Smooth muscle cell (in vitro differentiated cells): ENCODE data around the gene SCD5. TPM values are rescaled to one million over a fixed set of nuclear protein-coding genes. Genes with fewer than 3 reads are reported as not detected.
A peak's percentile ranks its signal among the peaks of the same experiment; 100 is the strongest.

Experiments used
- DNase-seq: peaks from one replicate; lab custom pipeline; 2025; ENCODE audit not compliant: unreplicated experiment; lab: John Stamatoyannopoulos, UW
- H2AFZ ChIP-seq: fragments of 200-600 bp; sonication (generic); 2 replicates; pipeline ENCODE4 v1.6.0; 2016; ENCODE audit warnings: antibody characterized with exemption, low read depth, mild to moderate bottlenecking
- H3F3A ChIP-seq: fragments of 200-600 bp; sonication (generic); 2 replicates; pipeline ENCODE4 v1.6.0; 2017; ENCODE audit warnings: antibody characterized with exemption, low read depth
- H3K27ac ChIP-seq: fragments of 200-600 bp; sonication (generic); 2 replicates; pipeline ENCODE4 v1.5.1; 2016; ENCODE audit warnings: low read depth, mild to moderate bottlenecking
- H3K27me3 ChIP-seq: fragments of 200-600 bp; sonication (generic); 2 replicates; pipeline ENCODE4 v1.6.1; 2016; ENCODE audit warnings: low read depth, mild to moderate bottlenecking
- H3K36me3 ChIP-seq: fragments of 200-600 bp; sonication (generic); 2 replicates; pipeline ENCODE4 v1.5.1; 2016; ENCODE audit warnings: low read depth
- H3K4me1 ChIP-seq: fragments of 200-600 bp; sonication (generic); 2 replicates; pipeline ENCODE4 v1.5.1; 2016; ENCODE audit warnings: low read depth
- H3K4me2 ChIP-seq: fragments of 200-600 bp; sonication (generic); 2 replicates; pipeline ENCODE4 v1.6.0; 2016; ENCODE audit warnings: mild to moderate bottlenecking
- H3K4me3 ChIP-seq: fragments of 200-600 bp; sonication (generic); 2 replicates; pipeline ENCODE4 v1.5.1; 2016; ENCODE audit warnings: mild to moderate bottlenecking
- H3K79me2 ChIP-seq: fragments of 200-600 bp; sonication (generic); 2 replicates; pipeline ENCODE4 v1.6.0; 2016; ENCODE audit warnings: low read depth, mild to moderate bottlenecking
- H3K9ac ChIP-seq: fragments of 200-600 bp; sonication (generic); 2 replicates; pipeline ENCODE4 v1.6.0; 2016; ENCODE audit warnings: low read depth
- H3K9me3 ChIP-seq: fragments of 200-600 bp; sonication (generic); replicated peaks from 2 replicates; pipeline ENCODE4 v1.5.1; 2016; ENCODE audit warnings: low read depth
- H4K20me1 ChIP-seq: fragments of 200-600 bp; sonication (generic); 2 replicates; pipeline ENCODE4 v1.6.0; 2016; ENCODE audit warnings: low read depth
- WGBS: methylation state at CpG from one replicate; pipeline ENCODE4 v1.1.7; 2016; ENCODE audit warnings: low lambda C conversion rate; 5-methylcytosine and 5-hydroxymethylcytosine counted together
- polyA plus RNA-seq: library from polyadenylated mRNA; unstranded; fragments of >200 nt; fragmentation: Nextera tagmentation; extraction: Ambion mirVana; gene quantifications from 2 replicates; pipeline ENCODE4 v1.2.1, GENCODE V29; 2016
- total RNA-seq: library from RNA; depleted of rRNA; stranded (reverse); fragments of >200 nt; gene quantifications from 2 replicates; pipeline ENCODE4 v1.2.3, GENCODE V29; 2014
- TF ChIP-seq, protein P1 (sequence below): fragments of 200-600 bp; sonication (generic); IDR thresholded peaks from 2 replicates; pipeline ENCODE4 v1.5.1; 2017; ENCODE audit warnings: borderline replicate concordance, mild to moderate bottlenecking, antibody characterized with exemption; ENCODE audit not compliant: insufficient read depth, poor library complexity, severe bottlenecking

SCD5 gene
- total and polyA plus RNA-seq, 2 experiments from 2014 or later = 9.2 to 24.3 TPM

DNA sequence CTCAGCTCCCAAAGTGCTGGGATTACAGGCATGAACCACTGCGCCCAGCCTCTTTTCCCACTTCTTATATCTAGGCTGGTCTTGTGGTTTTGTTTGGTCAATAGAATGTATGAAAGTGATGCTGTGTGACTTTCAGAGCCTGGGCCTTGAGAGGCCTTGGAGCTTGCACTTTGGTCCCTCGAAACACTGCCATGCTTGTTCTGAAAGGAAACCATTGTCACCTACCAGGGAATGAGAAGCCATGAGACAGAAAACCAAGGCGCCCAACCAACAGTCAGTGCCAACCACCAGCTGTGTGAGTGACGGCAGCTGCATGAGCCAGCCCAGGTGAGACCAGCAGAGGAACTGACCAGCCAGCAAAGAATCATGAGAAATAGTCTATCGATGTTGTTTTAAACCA, 57.4 kb downstream of the SCD5 start:
- WGBS = 94% methylated on average over 5 of the region's 5 CpGs
- Histone ChIP-seq H3K4me1 (peaks cover 8% of the 10 kb centered on the region), H3K27ac (no peak overlapping the region), H3K4me3 (no peak overlapping the region), H3K36me3 (no peaks in the 10 kb centered on the region), H3K27me3 (no peaks in the 10 kb centered on the region), H4K20me1 (no peaks in the 10 kb centered on the region), H2AFZ (no peak overlapping the region), H3K9me3 (no peaks in the 10 kb centered on the region), H3K4me2 (no peak overlapping the region), H3F3A (no peaks in the 10 kb centered on the region), H3K9ac (no peak overlapping the region), H3K79me2 (peaks cover 4% of the 10 kb centered on the region)
- TF ChIP-seq, protein P1, sequence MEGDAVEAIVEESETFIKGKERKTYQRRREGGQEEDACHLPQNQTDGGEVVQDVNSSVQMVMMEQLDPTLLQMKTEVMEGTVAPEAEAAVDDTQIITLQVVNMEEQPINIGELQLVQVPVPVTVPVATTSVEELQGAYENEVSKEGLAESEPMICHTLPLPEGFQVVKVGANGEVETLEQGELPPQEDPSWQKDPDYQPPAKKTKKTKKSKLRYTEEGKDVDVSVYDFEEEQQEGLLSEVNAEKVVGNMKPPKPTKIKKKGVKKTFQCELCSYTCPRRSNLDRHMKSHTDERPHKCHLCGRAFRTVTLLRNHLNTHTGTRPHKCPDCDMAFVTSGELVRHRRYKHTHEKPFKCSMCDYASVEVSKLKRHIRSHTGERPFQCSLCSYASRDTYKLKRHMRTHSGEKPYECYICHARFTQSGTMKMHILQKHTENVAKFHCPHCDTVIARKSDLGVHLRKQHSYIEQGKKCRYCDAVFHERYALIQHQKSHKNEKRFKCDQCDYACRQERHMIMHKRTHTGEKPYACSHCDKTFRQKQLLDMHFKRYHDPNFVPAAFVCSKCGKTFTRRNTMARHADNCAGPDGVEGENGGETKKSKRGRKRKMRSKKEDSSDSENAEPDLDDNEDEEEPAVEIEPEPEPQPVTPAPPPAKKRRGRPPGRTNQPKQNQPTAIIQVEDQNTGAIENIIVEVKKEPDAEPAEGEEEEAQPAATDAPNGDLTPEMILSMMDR = no peak
- no peak for DNase-seq

DNA sequence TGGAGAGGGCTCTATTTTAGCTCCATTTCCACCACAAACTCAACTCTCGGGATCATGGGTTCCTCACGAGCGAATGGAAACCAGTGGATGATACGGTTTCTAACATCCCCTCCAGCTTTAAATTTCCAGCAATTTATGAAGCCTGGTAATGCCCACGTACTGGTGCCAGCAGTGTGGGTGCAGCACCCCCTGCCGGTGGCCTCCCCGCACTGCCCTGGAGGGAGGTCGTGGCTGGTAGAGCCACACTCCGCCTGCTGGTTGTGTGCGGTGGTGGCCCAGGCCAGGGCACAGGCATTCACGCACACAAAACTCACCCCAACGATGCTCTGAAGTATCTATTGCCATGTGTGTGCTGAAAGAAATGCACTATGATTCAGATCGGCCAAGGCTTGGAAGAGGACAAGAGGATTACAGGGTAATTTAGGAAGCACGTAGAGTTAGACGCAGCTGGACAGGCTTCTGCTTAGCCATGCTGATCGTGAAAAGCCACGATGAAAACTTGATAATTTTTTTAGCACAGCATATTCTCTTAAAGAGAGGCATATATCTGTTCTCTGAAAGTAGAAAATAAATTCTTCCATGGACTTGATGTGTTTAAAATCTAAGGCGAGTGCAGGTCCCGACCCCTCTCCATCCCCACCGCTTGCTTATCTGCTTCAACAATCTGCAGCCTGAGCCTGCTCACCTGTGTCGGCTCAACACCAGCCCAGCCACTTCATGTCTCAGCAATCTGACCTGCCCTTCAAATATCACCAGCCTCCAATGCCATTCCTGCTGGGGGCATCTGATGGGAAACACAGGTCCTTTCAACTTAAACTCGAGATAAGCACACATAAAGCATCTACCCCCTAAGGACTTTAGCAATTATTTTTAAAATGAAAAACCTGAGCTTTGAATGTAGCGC, 59.1 kb downstream of the SCD5 start:
- Histone ChIP-seq H3K79me2 (peaks cover 4% of the 10 kb centered on the region), H3K27ac (no peak overlapping the region), H3K4me2 (no peak overlapping the region), H3F3A (no peaks in the 10 kb centered on the region), H3K4me3 (no peak overlapping the region), H3K4me1 (peaks cover 2% of the 10 kb centered on the region), H3K9me3 (no peaks in the 10 kb centered on the region), H3K9ac (no peak overlapping the region), H2AFZ (no peak overlapping the region), H3K27me3 (no peaks in the 10 kb centered on the region), H4K20me1 (no peaks in the 10 kb centered on the region), H3K36me3 (no peaks in the 10 kb centered on the region)
- TF ChIP-seq, protein P1 = peak; percentile 97
- peak; percentile 44 for DNase-seq
- WGBS = 43% methylated on average over 23 of the region's 23 CpGs

DNA sequence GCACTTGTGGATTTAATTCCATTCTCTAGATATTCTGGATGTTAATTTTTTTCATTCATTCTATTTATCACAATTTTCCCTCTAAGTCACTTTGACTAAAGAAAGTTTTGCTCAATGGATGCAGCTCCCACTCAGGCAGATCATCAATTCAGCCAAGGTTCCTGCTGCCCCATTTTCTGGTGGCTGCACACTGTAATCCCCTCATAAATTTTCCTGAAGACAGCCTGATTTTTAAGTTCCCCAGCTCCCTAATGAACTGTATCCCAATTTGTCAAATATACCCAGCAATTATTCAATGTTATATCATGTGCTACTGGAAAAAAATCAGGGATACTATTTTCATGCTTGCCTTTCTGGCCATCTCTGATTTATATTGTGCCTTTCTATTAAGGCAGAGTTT, 61.2 kb downstream of the SCD5 start:
- Histone ChIP-seq H3K27ac (no peak overlapping the region), H3K9ac (no peak overlapping the region), H4K20me1 (no peaks in the 10 kb centered on the region), H3F3A (no peaks in the 10 kb centered on the region), H3K79me2 (no peaks in the 10 kb centered on the region), H3K27me3 (no peaks in the 10 kb centered on the region), H3K36me3 (no peaks in the 10 kb centered on the region), H3K4me2 (no peak overlapping the region), H3K4me1 (no peaks in the 10 kb centered on the region), H3K4me3 (no peak overlapping the region), H3K9me3 (no peaks in the 10 kb centered on the region), H2AFZ (no peak overlapping the region)
- no peak for DNase-seq
- TF ChIP-seq, protein P1 = no peak

DNA sequence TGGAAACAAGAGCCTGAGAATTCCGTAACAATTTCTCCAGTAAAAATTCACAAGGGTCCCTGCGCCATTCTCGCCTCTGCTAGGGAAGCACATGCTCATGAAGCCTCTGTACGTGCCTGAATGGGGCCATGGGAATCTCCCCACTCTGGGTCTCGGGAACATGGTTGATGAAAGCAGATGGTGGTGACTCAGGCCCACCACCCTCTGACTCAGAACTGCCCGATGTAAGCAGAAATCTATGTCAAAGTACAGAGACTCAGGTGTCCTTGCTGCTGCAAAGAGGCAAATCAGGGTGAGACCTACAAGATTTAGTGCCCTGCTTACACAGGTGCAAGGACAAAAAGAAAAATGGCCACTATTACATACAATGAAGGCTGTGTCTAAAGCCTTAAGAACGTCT, 65.0 kb downstream of the SCD5 start:
- TF ChIP-seq, protein P1 = no peak
- DNase-seq = no peak

More for the DNA sequence above, 65.0 kb downstream of the SCD5 start:
- 64% methylated on average over 7 of the region's 7 CpGs for WGBS
- H3K4me3 ChIP-seq = no peak overlapping the region
- H3K27ac ChIP-seq = peak overlapping the region; percentile 13
- H4K20me1 ChIP-seq = no peaks in the 10 kb centered on the region
- H3K79me2 ChIP-seq = no peaks in the 10 kb centered on the region
- no peaks in the 10 kb centered on the region for H3K27me3 ChIP-seq
- no peaks in the 10 kb centered on the region for H3F3A ChIP-seq
- no peaks in the 10 kb centered on the region for H3K9me3 ChIP-seq
- H3K36me3 ChIP-seq = no peaks in the 10 kb centered on the region
- no peaks in the 10 kb centered on the region for H3K4me1 ChIP-seq
- no peak overlapping the region for H3K9ac ChIP-seq
- no peak overlapping the region for H3K4me2 ChIP-seq
- no peak overlapping the region for H2AFZ ChIP-seq
